Esophagus muscularis mucosa (tissue), 4 donors: ENCODE data around the gene ENOPH1.

ENCODE experiments used
- EP300 ChIP-seq: sonication (generic); formaldehyde crosslinking; IDR thresholded peaks from one replicate; pipeline ENCODE4 v1.6.1; 2017; ENCODE audit warnings: antibody characterized with exemption
- POLR2A ChIP-seq: fragments of 450-650 bp; IDR thresholded peaks from one replicate; pipeline ENCODE4 v1.6.1; 2017; ENCODE audit warnings: antibody characterized with exemption, moderate library complexity, mild to moderate bottlenecking, low read depth
- POLR2AphosphoS5 ChIP-seq, 2 donors: sonication (generic); formaldehyde crosslinking; IDR thresholded peaks; one replicate each; pipeline ENCODE4 v1.6.1; 2017; ENCODE audit warnings: antibody characterized with exemption in 2 of 2
- TF ChIP-seq, protein P1 (sequence below), 3 experiments: fragments of 200-600 bp in 2 of 3; fragments of 450-650 bp in 1 of 3; sonication (generic) in 2 of 3; IDR thresholded peaks; one replicate each; pipeline ENCODE4 v1.5.1; 2017 to 2019; ENCODE audit warnings: antibody characterized with exemption in 3 of 3, mild to moderate bottlenecking in 2 of 3, moderate library complexity in 1 of 3

DNA sequence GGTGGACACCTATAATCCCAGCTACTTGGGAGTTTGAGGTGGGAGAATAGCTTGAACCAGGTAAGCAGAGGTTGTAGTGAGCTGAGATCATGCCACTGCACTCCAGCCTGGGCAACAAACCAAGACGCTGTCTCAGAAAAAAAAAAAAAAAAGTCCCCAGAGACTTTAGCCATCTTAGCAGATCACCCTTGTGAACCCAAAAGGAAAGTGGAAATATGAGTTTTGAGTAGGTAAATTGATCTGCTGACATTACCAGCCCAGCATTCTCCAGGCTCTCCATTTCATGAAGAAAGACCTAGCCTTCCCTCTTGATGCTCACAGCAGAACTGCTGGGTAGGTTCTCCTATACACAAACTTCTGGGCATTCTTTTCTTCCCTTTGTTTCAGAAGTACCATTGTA, 32.1 kb upstream of the ENOPH1 start:
- TF ChIP-seq, protein P1, sequence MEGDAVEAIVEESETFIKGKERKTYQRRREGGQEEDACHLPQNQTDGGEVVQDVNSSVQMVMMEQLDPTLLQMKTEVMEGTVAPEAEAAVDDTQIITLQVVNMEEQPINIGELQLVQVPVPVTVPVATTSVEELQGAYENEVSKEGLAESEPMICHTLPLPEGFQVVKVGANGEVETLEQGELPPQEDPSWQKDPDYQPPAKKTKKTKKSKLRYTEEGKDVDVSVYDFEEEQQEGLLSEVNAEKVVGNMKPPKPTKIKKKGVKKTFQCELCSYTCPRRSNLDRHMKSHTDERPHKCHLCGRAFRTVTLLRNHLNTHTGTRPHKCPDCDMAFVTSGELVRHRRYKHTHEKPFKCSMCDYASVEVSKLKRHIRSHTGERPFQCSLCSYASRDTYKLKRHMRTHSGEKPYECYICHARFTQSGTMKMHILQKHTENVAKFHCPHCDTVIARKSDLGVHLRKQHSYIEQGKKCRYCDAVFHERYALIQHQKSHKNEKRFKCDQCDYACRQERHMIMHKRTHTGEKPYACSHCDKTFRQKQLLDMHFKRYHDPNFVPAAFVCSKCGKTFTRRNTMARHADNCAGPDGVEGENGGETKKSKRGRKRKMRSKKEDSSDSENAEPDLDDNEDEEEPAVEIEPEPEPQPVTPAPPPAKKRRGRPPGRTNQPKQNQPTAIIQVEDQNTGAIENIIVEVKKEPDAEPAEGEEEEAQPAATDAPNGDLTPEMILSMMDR (IDR thresholded peaks at IDR 0.05) = no peak
- TF ChIP-seq POLR2AphosphoS5 (IDR thresholded peaks at IDR 0.05) = no peak
- no peak for TF ChIP-seq EP300
- no peak for TF ChIP-seq POLR2A
